Measurements from ENCODE around the gene SRC. TPM values are rescaled to one million over a fixed set of nuclear protein-coding genes. Genes with fewer than 3 reads are reported as not detected.

Gene SRC
- total RNA-seq, 2 donors from 2014 or later = 75.6 to 109 TPM

- WGBS, 2 experiments (ENCODE audit: insufficient coverage in 1 of 2, insufficient read length in 1 of 2) = 61 to 71% methylated on average over 1 to 3 of the region's 3 CpGs
Observed at GRCh38 chr20:37453288-37453687, 107.3 kb downstream of the SRC start.

GRCh38 chr20:37453836-37454235 is 107.9 kb downstream of the SRC start:
- WGBS, 2 experiments (ENCODE audit: insufficient coverage in 1 of 2, insufficient read length in 1 of 2) = 93 to 94% methylated on average over 4 to 5 of the region's 5 CpGs
- Mint-ChIP-seq H3K4me1 (no peaks in the 10 kb centered on the region), H3K27me3 (ENCODE audit: insufficient read depth) (peaks cover 21% of the 10 kb centered on the region), H3K9me3 (peaks cover 13% of the 10 kb centered on the region), H3K27ac (no peak overlapping the region), H3K36me3 (ENCODE audit: low read depth) (no peaks in the 10 kb centered on the region), H3K4me3 (no peak overlapping the region)
- H3K36me3 ChIP-seq (ENCODE audit: control insufficient read depth, insufficient read depth, low read length) = no peaks in the 10 kb centered on the region
- peaks cover 37% of the 10 kb centered on the region for H3K27me3 ChIP-seq (ENCODE audit: control insufficient read depth, insufficient read depth, low read length, poor library complexity, severe bottlenecking)
- no peak overlapping the region for H3K27ac ChIP-seq (ENCODE audit: low read depth, low read length)
- H3K9me3 ChIP-seq (ENCODE audit: control insufficient read depth, low read length) = peaks cover 16% of the 10 kb centered on the region
- H3K9ac ChIP-seq (ENCODE audit: extremely low read depth, low read length, poor library complexity, severe bottlenecking) = no peak overlapping the region
- DNase-seq = peak; percentile 17
- H3K4me1 ChIP-seq (ENCODE audit: control insufficient read depth, insufficient read depth, low read length) = no peaks in the 10 kb centered on the region
- H3K4me3 ChIP-seq (ENCODE audit: low read length) = no peak overlapping the region
- no peak for TF ChIP-seq CTCF (conservative IDR thresholded peaks at IDR 0.05)

More at GRCh38 chr20:37453288-37453687, 107.3 kb downstream of the SRC start:
- Mint-ChIP-seq H3K9me3 (peaks cover 13% of the 10 kb centered on the region), H3K36me3 (ENCODE audit: low read depth) (no peaks in the 10 kb centered on the region), H3K4me3 (no peak overlapping the region), H3K27ac (no peak overlapping the region), H3K27me3 (ENCODE audit: insufficient read depth) (peaks cover 21% of the 10 kb centered on the region), H3K4me1 (no peaks in the 10 kb centered on the region)
- peaks cover 37% of the 10 kb centered on the region for H3K27me3 ChIP-seq (ENCODE audit: control insufficient read depth, insufficient read depth, low read length, poor library complexity, severe bottlenecking)
- H3K9me3 ChIP-seq (ENCODE audit: control insufficient read depth, low read length) = peaks cover 16% of the 10 kb centered on the region
- H3K4me1 ChIP-seq (ENCODE audit: control insufficient read depth, insufficient read depth, low read length) = no peaks in the 10 kb centered on the region
- no peaks in the 10 kb centered on the region for H3K36me3 ChIP-seq (ENCODE audit: control insufficient read depth, insufficient read depth, low read length)
- no peak overlapping the region for H3K27ac ChIP-seq (ENCODE audit: low read depth, low read length)
- DNase-seq = no peak
- no peak for TF ChIP-seq CTCF (conservative IDR thresholded peaks at IDR 0.05)
- H3K9ac ChIP-seq (ENCODE audit: extremely low read depth, low read length, poor library complexity, severe bottlenecking) = no peak overlapping the region
- H3K4me3 ChIP-seq (ENCODE audit: low read length) = no peak overlapping the region

GRCh38 chr20:37454636-37455385 is 108.9 kb downstream of the SRC start:
- H3K27me3 ChIP-seq (ENCODE audit: control insufficient read depth, insufficient read depth, low read length, poor library complexity, severe bottlenecking) = peaks cover 27% of the 10 kb centered on the region
- H3K9ac ChIP-seq (ENCODE audit: extremely low read depth, low read length, poor library complexity, severe bottlenecking) = no peak overlapping the region
- Mint-ChIP-seq H3K4me1 (no peaks in the 10 kb centered on the region), H3K27ac (no peak overlapping the region), H3K9me3 (peaks cover 13% of the 10 kb centered on the region), H3K4me3 (no peak overlapping the region), H3K27me3 (ENCODE audit: insufficient read depth) (peaks cover 21% of the 10 kb centered on the region), H3K36me3 (ENCODE audit: low read depth) (no peaks in the 10 kb centered on the region)
- no peak for DNase-seq
- no peak for TF ChIP-seq CTCF (conservative IDR thresholded peaks at IDR 0.05)
- H3K9me3 ChIP-seq (ENCODE audit: control insufficient read depth, low read length) = peaks cover 16% of the 10 kb centered on the region
- H3K4me3 ChIP-seq (ENCODE audit: low read length) = no peak overlapping the region
- H3K27ac ChIP-seq (ENCODE audit: low read depth, low read length) = no peak overlapping the region
- H3K36me3 ChIP-seq (ENCODE audit: control insufficient read depth, insufficient read depth, low read length) = no peaks in the 10 kb centered on the region
- no peaks in the 10 kb centered on the region for H3K4me1 ChIP-seq (ENCODE audit: control insufficient read depth, insufficient read depth, low read length)

Other genes with a start within 250 kb of the SRC start
- 100 to 1,000 TPM; 230 to 242 TPM for gene RPN2, start 166.8 kb upstream of the SRC start, total RNA-seq
- gene MROH8, start 166.6 kb upstream of the SRC start, total RNA-seq = 1 to 10 TPM; 1.8 to 2.8 TPM
- not detected for gene GHRH, start 84.3 kb upstream of the SRC start, total RNA-seq
- 10 to 100 TPM; 44.4 to 49.9 TPM for gene MANBAL, start 56.5 kb upstream of the SRC start, total RNA-seq
- gene NNAT, start 175.1 kb downstream of the SRC start, total RNA-seq = 10 to 100 TPM; 16.8 to 27.3 TPM
- gene BLCAP, start 181.7 kb downstream of the SRC start, total RNA-seq = 10 to 100 TPM; 32.5 to 56.5 TPM